GM18519 (cell line): ENCODE measurements around the gene KRTAP12-1.
"Not testable (repeated sequence)": the region's sequence is repeated elsewhere in the genome, so short reads cannot be mapped to it uniquely, and the experiment has no call there.

Experiments used
- ATAC-seq: cut with Tn5 transposase; IDR thresholded peaks from one replicate; pipeline ENCODE4 v1.9.1; 2021; ENCODE audit warnings: mild to moderate bottlenecking, moderate library complexity; ENCODE audit not compliant: unreplicated experiment, low FRiP score

KRTAP12-1 gene

GRCh38 chr21:44699502-44700001, 17.6 kb upstream of the KRTAP12-1 start:
- ATAC-seq, result no peak

DNA sequence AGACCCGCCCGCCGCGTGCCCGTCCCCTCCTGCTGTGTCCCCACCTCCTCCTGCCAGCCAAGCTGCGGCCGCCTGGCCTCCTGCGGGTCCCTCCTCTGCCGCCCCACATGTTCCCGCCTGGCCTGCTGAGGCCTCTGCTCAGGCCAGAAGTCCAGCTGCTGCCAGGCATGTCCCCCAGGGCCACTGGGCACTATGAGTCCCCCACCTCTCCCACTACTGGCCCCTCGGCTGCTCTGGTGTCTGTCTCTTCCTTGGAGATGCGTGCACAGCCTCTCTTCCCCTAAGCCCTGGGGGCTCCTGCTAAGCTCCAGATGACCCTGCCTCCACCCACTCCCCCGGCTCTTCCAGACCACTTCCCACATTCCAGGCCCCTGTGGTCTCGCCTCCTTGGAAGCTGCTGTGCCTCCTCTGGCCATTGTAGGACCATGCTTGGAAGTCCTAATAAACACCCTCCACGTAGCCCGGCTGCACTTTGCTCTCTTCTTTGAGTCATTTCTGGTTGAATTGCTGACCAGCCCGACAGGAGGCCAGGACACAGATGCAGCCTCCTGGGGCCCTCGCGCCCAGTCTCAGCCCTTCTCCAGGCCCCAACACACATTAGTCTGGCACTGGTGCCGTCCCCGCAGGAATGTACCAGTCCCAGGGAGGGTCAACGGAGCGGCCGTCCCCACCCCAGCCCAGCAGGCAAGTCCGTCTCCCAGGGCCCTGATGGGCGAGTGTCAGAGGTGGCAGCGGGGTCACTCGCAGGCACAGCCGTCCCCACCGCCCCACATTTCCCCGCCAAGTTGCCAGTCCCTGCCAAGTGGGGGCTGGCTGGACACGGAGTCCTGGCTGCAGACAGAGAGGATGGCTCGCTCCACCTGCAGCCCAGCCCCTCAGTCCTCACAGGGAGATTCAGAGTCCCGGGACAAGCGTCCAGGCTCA, 16.1 kb upstream of the KRTAP12-1 start:
- ATAC-seq, result no peak

GRCh38 chr21:44697172-44697810, 15.3 kb upstream of the KRTAP12-1 start, which contains the start of gene KRTAP10-12:
TSS of gene KRTAP10-12 (plus strand) at chr21:44697172. CDS start at chr21:44697202, 30 bp downstream.
- ATAC-seq, result not testable (repeated sequence)

DNA sequence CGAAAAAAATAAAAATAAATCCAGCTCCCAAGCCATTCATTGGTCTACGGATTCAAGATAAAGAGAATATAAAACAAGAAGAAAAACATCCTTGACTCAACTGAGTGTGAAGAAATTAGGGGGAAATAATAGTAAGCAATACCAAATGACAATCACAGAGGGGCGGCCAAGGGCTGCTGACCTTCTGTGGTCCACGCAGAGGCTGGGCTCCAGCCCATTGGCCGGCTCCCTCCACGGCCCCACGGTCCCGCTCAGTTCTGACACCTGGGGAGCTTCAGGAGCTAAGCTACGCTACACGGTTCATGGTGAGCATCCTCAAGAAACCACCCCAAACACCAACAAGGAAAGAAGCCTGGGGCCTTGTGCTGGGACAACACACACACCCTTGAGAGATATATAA, 14.6 kb upstream of the KRTAP12-1 start:
- no peak for ATAC-seq

DNA sequence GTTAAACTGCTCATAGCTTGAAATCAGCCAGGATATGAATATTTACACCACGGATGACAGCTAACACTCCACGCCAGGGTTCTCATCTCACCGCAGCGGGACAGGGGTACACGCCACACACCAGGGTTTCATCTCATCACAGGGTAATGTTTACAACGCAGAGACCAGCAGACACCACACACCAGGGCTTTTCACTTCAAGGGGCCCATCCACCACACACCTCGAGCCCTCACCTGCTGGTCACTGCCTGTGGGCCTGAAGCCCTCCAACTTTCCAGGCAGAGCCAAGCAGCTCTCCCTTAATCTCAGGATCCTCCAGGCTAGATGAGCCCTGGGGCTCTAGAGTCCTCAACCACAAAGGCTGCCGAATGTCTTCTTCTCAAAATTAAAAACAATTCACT, 13.7 kb upstream of the KRTAP12-1 start:
- ATAC-seq, result no peak

DNA sequence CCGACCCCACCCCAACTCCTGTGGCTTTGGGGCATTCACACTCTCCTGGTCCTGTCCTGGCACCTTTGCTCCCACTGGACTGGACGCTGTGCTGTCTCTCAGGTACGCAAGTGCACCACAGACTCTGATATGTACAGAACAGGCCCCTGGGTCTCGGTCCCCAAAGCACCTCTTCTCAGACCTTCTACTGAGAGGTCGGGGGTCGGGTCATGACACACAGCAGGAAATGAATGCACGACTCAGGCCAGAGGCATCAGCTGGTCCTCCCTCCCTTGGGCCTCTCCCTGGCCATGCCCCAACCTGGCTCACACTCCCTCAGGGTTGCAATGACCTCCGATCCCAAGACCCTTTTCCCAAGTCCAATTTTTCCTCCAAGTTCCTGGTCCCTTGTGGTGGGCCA, 13.2 kb upstream of the KRTAP12-1 start:
- no peak for ATAC-seq

DNA sequence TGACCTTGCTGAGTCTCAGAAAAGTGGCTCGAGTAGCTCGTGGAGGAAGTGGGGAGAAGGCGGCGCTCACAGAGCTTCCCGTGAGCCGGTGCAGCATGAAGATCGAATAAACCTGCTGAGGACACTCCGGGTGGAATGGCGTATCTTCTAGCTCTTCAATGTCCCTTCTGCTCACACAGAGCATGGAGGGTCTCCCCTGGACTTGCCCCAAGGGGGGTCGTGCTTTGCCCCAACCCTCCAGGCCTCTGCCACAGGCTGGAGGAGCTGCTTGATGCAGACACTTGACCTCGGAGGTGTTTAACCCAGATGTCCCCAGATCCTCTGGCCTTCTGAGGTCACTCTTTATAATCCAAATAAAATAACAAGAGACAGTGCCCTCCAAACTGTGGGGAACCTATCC, 12.8 kb upstream of the KRTAP12-1 start:
- ATAC-seq, result no peak

GRCh38 chr21:44692798-44693512, 11.0 kb upstream of the KRTAP12-1 start:
- ATAC-seq, result no peak

GRCh38 chr21:44691686-44692085, 9.7 kb upstream of the KRTAP12-1 start:
- no peak for ATAC-seq

DNA sequence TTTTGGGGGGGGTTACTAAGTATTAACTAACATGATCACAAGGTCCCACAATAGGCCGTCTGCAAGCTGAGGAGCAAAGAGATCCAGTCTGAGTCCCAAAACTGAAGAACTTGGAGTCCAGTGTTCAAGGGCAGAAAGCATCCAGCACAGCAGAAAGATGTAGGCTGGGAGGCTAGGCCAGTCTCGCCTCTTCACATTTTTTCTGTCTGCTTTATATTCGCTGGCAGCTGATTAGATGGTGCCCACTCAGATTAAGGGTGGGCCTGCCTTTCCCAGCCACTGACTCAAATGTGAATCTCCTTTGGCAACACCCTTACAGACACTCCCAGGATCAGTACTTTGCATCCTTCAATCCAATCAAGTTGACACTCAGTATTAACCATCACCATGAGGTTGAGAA, 7.8 kb upstream of the KRTAP12-1 start:
- not testable (repeated sequence) for ATAC-seq

DNA sequence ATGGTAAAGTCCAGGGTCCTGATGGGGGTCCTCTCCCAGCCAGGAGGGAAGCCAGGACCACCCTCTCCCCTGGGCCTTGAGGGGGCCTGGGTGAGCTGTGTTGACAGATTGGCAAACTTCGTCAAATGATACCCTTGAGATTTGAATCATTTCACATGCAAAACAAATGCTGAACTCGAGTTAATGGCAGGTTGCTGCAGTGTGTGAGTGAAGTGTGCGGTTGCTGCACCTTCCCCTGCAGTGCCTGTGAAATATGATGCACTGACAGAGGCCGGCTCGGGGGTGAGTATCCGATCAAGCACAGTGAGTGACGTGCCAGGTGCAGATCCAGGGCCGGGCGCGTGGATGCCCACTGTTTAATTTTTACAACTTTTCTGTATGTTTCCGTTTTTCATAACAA, 5.7 kb upstream of the KRTAP12-1 start:
- ATAC-seq, result no peak

DNA sequence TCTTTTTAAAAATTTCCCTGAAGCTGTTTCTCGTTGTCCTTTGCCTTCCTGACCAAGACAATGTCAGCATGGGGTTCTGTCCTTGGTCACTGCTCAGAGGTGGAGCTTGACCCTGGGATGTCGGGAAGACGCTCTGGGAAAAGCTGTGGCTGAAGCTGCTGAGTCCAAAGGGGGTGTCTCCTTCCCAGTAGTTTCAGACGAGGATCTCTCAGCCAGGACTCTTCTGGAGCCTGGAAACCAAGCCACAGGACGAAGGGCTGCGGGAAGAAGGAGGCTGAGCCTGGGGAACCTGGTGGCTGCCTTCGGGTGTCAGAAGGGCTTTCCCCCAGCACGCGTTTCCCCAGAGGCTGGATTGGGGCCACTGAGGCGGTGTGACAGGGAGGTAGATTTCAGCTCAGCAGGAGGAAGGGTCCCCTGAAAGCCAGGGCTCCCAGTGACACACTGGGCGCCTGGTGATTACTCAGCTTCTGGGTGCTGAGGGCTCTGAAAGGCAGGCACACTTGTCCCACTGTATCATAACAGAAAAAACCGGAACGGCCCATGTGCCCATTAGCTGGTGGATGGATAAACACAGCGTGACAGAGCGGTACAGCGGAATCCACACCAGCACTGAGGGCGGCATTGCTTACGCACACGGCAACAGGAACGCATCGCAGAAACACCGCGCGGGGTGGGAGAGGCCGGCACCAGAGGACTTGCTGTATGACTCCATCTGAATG, 5.0 kb upstream of the KRTAP12-1 start:
- ATAC-seq, result no peak

DNA sequence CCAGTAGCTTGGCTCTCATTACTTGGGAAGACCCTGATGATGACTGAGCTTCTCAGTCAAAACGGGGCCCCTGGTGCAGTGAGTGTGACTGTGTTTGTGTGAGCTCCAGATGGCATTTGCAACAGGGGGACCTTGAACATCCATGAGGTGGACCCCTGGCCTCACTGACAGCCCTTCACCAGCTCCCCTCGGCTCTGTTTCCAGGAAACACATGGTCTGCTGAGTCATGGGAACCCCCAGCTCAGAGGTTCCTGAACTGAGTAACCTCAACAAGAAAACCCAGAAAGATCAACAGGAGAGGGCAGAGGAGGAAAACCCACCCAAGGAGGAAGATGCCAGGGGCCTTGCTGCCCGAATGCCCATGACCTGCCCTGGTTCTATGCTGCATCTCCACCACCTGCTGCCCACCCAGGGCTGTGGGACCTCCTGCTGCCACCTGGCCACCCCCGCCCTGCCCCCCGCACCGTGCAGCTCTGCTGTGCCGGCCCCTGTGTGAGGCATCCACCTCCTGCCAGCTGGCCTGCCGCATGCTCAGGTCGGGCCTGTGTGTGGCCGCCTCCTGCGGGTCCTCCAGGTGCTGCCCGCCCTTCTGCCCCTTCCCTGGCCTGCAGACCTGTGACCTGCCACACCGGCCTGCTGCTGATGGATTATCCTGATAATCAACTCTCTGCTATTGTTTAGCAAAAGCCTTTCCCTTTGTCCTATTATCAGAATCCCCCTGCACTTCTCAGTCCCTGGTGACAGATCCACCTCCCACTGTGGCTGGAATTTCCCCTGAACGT, 4.2 kb upstream of the KRTAP12-1 start:
- ATAC-seq, result no peak

DNA sequence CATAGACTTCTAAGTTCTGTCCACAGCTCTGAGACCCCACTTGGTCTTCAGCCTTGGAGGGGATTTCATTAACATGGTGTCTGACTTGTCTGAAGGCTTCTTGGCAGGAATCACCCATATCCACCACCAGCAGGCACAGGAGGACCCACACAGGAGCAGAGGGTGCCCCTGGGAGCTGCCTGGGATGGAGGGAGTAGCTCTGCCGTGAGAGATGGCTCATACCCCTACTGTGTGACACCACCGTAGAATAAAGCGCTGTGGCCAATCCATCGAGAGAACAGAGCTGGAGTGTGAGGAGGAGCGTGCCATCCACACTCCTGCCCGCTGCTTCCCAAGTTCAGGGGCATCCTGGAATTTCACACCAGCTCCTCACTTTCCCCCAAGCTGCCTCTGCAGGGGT, 3.1 kb upstream of the KRTAP12-1 start:
- not testable (repeated sequence) for ATAC-seq

DNA sequence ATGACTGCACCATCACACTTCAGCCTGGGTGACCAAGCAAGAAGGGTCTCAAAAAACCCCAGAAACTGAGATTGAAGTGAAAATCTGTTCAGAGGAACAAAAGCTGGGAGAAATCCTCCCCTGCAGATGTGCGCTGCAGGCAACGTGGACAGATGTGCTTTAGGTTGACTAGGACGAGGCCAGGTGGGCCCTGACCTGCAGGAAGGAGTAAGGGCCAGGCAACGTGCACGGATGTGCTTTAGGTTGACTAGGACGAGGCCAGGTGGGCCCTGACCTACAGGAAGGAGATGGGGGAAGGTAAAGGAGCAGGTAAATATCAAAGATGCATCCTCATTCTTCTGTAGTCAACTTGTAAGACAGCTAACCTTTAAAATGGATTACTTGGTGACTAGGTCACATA, 2.5 kb upstream of the KRTAP12-1 start:
- no peak for ATAC-seq

DNA sequence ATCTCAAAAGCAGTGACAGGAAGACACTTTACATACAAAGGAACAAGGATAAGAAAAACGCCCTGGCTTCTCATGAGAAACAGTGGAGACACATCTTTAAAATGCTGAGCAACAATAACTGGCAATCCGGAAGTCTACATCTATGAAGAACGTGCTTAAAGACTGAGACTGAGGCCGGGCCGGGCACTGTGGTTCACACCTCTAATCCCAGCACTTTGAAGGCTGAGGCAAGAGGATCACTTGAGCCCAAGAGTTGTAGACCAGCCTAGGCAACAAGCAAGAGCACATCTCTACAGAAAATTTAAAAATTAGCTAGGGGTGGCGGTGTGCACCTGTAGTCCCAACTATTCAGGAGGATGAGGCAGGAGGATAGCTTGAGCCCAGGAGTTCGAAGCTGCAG, 2.1 kb upstream of the KRTAP12-1 start:
- ATAC-seq, result no peak

- no peak for ATAC-seq
Measured at GRCh38 chr21:44682580-44683151, 703 bp upstream of the KRTAP12-1 start.

DNA sequence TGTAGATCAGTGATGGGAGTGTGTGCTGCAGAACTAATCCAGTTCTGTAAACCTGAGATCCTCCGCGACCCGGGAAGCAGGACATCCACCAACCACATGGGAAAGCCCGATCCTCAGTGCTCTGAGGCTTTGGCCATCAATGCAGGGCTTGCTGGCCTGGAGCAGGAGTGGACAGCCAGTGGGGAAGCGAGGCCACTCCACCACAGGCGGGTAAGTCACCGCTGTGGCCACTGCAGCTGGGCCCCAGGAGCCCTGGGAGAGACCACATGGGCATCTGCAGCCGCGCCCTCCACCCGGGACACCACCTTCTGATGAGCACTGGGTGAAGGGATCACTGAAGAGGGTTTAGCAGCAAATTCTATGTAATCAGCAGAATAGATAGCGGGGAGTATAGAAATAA, 811 bp downstream of the KRTAP12-1 start:
- no peak for ATAC-seq

- no peak for ATAC-seq
Measured at GRCh38 chr21:44677881-44678280, 4.1 kb downstream of the KRTAP12-1 start.
